OCI-LY7 (cell line): Measurements from ENCODE around the gene ATE1.

Experiments used
- EZH2phosphoT487 ChIP-seq: fragments of 200-600 bp; sonication (generic); IDR thresholded peaks from 2 replicates; pipeline ENCODE4 v1.6.1; 2018; ENCODE audit warnings: low read depth, borderline replicate concordance, mild to moderate bottlenecking, mixed run types, antibody characterized with exemption, low read length, moderate library complexity, mixed read lengths
- TF ChIP-seq, protein P1 (sequence below): fragments of 200-600 bp; sonication (generic); conservative IDR thresholded peaks from 2 replicates; pipeline ENCODE4 v1.5.1; 2014; ENCODE audit warnings: mild to moderate bottlenecking, antibody characterized with exemption, low read length, moderate library complexity, mixed read lengths

- TF ChIP-seq, protein P1, sequence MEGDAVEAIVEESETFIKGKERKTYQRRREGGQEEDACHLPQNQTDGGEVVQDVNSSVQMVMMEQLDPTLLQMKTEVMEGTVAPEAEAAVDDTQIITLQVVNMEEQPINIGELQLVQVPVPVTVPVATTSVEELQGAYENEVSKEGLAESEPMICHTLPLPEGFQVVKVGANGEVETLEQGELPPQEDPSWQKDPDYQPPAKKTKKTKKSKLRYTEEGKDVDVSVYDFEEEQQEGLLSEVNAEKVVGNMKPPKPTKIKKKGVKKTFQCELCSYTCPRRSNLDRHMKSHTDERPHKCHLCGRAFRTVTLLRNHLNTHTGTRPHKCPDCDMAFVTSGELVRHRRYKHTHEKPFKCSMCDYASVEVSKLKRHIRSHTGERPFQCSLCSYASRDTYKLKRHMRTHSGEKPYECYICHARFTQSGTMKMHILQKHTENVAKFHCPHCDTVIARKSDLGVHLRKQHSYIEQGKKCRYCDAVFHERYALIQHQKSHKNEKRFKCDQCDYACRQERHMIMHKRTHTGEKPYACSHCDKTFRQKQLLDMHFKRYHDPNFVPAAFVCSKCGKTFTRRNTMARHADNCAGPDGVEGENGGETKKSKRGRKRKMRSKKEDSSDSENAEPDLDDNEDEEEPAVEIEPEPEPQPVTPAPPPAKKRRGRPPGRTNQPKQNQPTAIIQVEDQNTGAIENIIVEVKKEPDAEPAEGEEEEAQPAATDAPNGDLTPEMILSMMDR = no peak
- TF ChIP-seq EZH2phosphoT487 = no peak
Observed at GRCh38 chr10:121904888-121905287, 22.9 kb downstream of the ATE1 start.
